Ishikawa (cell line): Measurements from ENCODE around the gene SIRT5.
A peak's percentile ranks its signal among the peaks of the same experiment; 100 is the strongest.

ENCODE experiments used
- CEBPB ChIP-seq: IDR thresholded peaks from 2 replicates; pipeline ENCODE4 v1.6.1; 2012
- CREB1 ChIP-seq: IDR thresholded peaks from 2 replicates; pipeline ENCODE4 v1.6.1; 2012; ENCODE audit warnings: low read depth
- EGR1 ChIP-seq: IDR thresholded peaks from 2 replicates; pipeline ENCODE4 v1.6.1; 2012
- EP300 ChIP-seq: IDR thresholded peaks from 2 replicates; pipeline ENCODE4 v1.6.1; 2012; ENCODE audit warnings: borderline replicate concordance
- FOXM1 ChIP-seq: IDR thresholded peaks from 2 replicates; pipeline ENCODE4 v1.6.1; 2012; ENCODE audit warnings: low read depth, borderline replicate concordance
- MAX ChIP-seq: IDR thresholded peaks from 2 replicates; pipeline ENCODE4 v1.6.1; 2012
- NFIC ChIP-seq: IDR thresholded peaks from 2 replicates; pipeline ENCODE4 v1.6.1; 2012
- RAD21 ChIP-seq: IDR thresholded peaks from 2 replicates; pipeline ENCODE4 v1.6.1; 2012; ENCODE audit warnings: low read depth
- REST ChIP-seq: IDR thresholded peaks from 2 replicates; pipeline ENCODE4 v1.6.1; 2012; ENCODE audit warnings: low read depth, mild to moderate bottlenecking
- TAF1 ChIP-seq: IDR thresholded peaks from 2 replicates; pipeline ENCODE4 v1.6.1; 2012; ENCODE audit warnings: low read depth, mild to moderate bottlenecking
- TCF12 ChIP-seq: IDR thresholded peaks from 2 replicates; pipeline ENCODE4 v1.6.1; 2012; ENCODE audit warnings: low read depth
- TEAD4 ChIP-seq: IDR thresholded peaks from 2 replicates; pipeline ENCODE4 v1.6.1; 2012
- USF1 ChIP-seq: IDR thresholded peaks from 2 replicates; pipeline ENCODE4 v1.6.1; 2012
- YY1 ChIP-seq: IDR thresholded peaks from 2 replicates; pipeline ENCODE4 v1.6.1; 2012; ENCODE audit warnings: low read depth
- ZBTB7A ChIP-seq: IDR thresholded peaks from 2 replicates; pipeline ENCODE4 v1.6.1; 2012; ENCODE audit warnings: low read depth

Gene SIRT5

GRCh38 chr6:13534536-13534935 is 39.9 kb upstream of the SIRT5 start:
- TF ChIP-seq NFIC (no peak), TAF1 (no peak), YY1 (no peak), FOXM1 (no peak), TCF12 (no peak), USF1 (no peak), EP300 (no peak), CREB1 (no peak), TEAD4 (no peak), ZBTB7A (no peak)

GRCh38 chr6:13535306-13535705 is 39.1 kb upstream of the SIRT5 start:
- TF ChIP-seq MAX (no peak), RAD21 (no peak), TAF1 (no peak), CEBPB (no peak), NFIC (no peak), ZBTB7A (no peak), REST (no peak), EGR1 (no peak), CREB1 (no peak), YY1 (no peak), FOXM1 (no peak), USF1 (no peak), TCF12 (no peak), EP300 (no peak), TEAD4 (no peak)

- TF ChIP-seq CEBPB (no peak), TCF12 (no peak), CREB1 (no peak), TAF1 (no peak), YY1 (no peak), TEAD4 (no peak), RAD21 (no peak), USF1 (no peak), NFIC (no peak)
Measured at GRCh38 chr6:13536796-13537526, 37.4 kb upstream of the SIRT5 start.

GRCh38 chr6:13537527-13537897 is 36.9 kb upstream of the SIRT5 start:
- TF ChIP-seq USF1: no peak

GRCh38 chr6:13538084-13538483 is 36.3 kb upstream of the SIRT5 start:
- TF ChIP-seq REST: no peak
- peak; percentile 67 for TF ChIP-seq RAD21

GRCh38 chr6:13538600-13538999 is 35.8 kb upstream of the SIRT5 start:
- TF ChIP-seq NFIC: no peak
- TF ChIP-seq FOXM1: no peak
- no peak for TF ChIP-seq REST
- TF ChIP-seq ZBTB7A: no peak
- TF ChIP-seq TCF12: no peak
- TF ChIP-seq TEAD4: no peak
- no peak for TF ChIP-seq CREB1
- TF ChIP-seq TAF1: no peak
- no peak for TF ChIP-seq USF1
- TF ChIP-seq EP300: no peak
- TF ChIP-seq EGR1: no peak
- no peak for TF ChIP-seq MAX
- TF ChIP-seq YY1: no peak
- no peak for TF ChIP-seq CEBPB
- TF ChIP-seq RAD21: no peak
